K562 (cell line): ENCODE data around the gene MSH4. TPM values are rescaled to one million over a fixed set of nuclear protein-coding genes. Genes with fewer than 3 reads are reported as not detected.

Source experiments
- BDP1 ChIP-seq: IDR thresholded peaks from 3 replicates; pipeline ENCODE4 v1.6.1; 2011; ENCODE audit not compliant: insufficient read length, insufficient read depth
- BRF2 ChIP-seq: IDR thresholded peaks from 3 replicates; pipeline ENCODE4 v1.6.1; 2011; ENCODE audit warnings: borderline replicate concordance, mild to moderate bottlenecking; ENCODE audit not compliant: insufficient read length, insufficient read depth
- CBX8 ChIP-seq: fragments of 200-600 bp; sonication (generic); IDR thresholded peaks from 2 replicates; pipeline ENCODE4 v1.6.1; 2012; ENCODE audit warnings: borderline replicate concordance, mixed run types, low read depth, mild to moderate bottlenecking, moderate library complexity, mixed read lengths, low read length, control low read depth, inconsistent platforms; ENCODE audit not compliant: poor library complexity, severe bottlenecking; ENCODE audit errors: extremely low read depth
- DPF2 ChIP-seq: fragments of 450-650 bp; IDR thresholded peaks from 2 replicates; pipeline ENCODE4 v1.6.1; 2016
- ETV6 ChIP-seq, 3 experiments: fragments of 150-350 bp in 1 of 3; sonication (generic) in 1 of 3; formaldehyde crosslinking in 1 of 3; IDR thresholded peaks; 2 replicates each; pipeline versions ENCODE4 v1.6.1 to v1.8.0; 2014 to 2022; ENCODE audit warnings: borderline replicate concordance in 2 of 3, low read depth in 2 of 3, antibody characterized with exemption in 1 of 3, low read length in 1 of 3, mild to moderate bottlenecking in 1 of 3, missing genetic modification reagents in 1 of 3
- FOS ChIP-seq: IDR thresholded peaks from 3 replicates; pipeline ENCODE4 v1.6.1; 2011; ENCODE audit not compliant: insufficient read length; ENCODE audit errors: extremely low read depth
- HDGF ChIP-seq: fragments of 450-650 bp; IDR thresholded peaks from 2 replicates; pipeline ENCODE4 v1.6.1; 2016
- HMG20A ChIP-seq: fragments of 450-650 bp; formaldehyde crosslinking; conservative IDR thresholded peaks from 2 replicates; pipeline ENCODE4 v1.4.0; 2020; ENCODE audit warnings: mild to moderate bottlenecking, mixed read lengths
- IFI16 ChIP-seq: fragments of 250-450 bp; sonication (Bioruptor Pico); IDR thresholded peaks from 2 replicates; pipeline ENCODE4 v2.1.2; 2022; ENCODE audit warnings: mild to moderate bottlenecking, inconsistent platforms
- KDM2B ChIP-seq: fragments of 250-450 bp; sonication (Bioruptor Pico); IDR thresholded peaks from 2 replicates; pipeline ENCODE4 v1.8.0; 2021; ENCODE audit warnings: mild to moderate bottlenecking, moderate library complexity
- NELFE ChIP-seq: IDR thresholded peaks from 2 replicates; pipeline ENCODE4 v1.6.1; 2011; ENCODE audit warnings: mild to moderate bottlenecking; ENCODE audit not compliant: insufficient read depth, insufficient read length
- PHB2 ChIP-seq: fragments of 450-650 bp; IDR thresholded peaks from 2 replicates; pipeline ENCODE4 v1.6.1; 2017; ENCODE audit warnings: low read depth
- POLR2B ChIP-seq: fragments of 450-650 bp; IDR thresholded peaks from 2 replicates; pipeline ENCODE4 v1.6.1; 2018; ENCODE audit warnings: low read depth; ENCODE audit not compliant: partially characterized antibody
- PRPF4 ChIP-seq: fragments of 200-400 bp; formaldehyde crosslinking; IDR thresholded peaks from one replicate; pipeline ENCODE4 v1.6.1; 2017; ENCODE audit warnings: low read length, low read depth, mild to moderate bottlenecking; ENCODE audit not compliant: insufficient read depth, poor library complexity, severe bottlenecking
- SMARCB1 ChIP-seq: IDR thresholded peaks from 2 replicates; pipeline ENCODE4 v1.6.1; 2011; ENCODE audit warnings: improper control_type of control experiment, low read depth; ENCODE audit not compliant: insufficient read length
- ZKSCAN3 ChIP-seq: fragments of 250-450 bp; sonication (Bioruptor Pico); IDR thresholded peaks from 2 replicates; pipeline ENCODE4 v1.4.0; 2020
- ZNF197 ChIP-seq: fragments of 200-800 bp; sonication (Bioruptor generic); IDR thresholded peaks from 2 replicates; pipeline ENCODE4 v1.6.1; 2016; ENCODE audit warnings: low read depth, missing genetic modification characterization, missing compliant biosample characterization
- ZNF347 ChIP-seq: fragments of 450-650 bp; formaldehyde crosslinking; IDR thresholded peaks from 2 replicates; pipeline ENCODE4 v1.4.0; 2020; ENCODE audit warnings: low read depth, mild to moderate bottlenecking, moderate library complexity
- polyA plus RNA-seq, 8 experiments: library from polyadenylated mRNA; depleted of rRNA in 4 of 8; stranded (reverse) in 5 of 8; unstranded in 3 of 8; fragments of >200 nt; fragmentation: Nextera tagmentation in 2 of 8; fragmentation: Illumina TruSeq in 1 of 8; extraction: Ambion mirVana in 2 of 8; extraction: Trizol in 1 of 8; gene quantifications; 2 replicates each; pipeline versions ENCODE4 v1.2.1 to v1.2.3, GENCODE V29; 2011 to 2014; ENCODE audit warnings: inconsistent platforms in 1 of 8, missing spikeins in 1 of 8
- total RNA-seq, 7 experiments: library from RNA; depleted of rRNA in 6 of 7; stranded (reverse); fragments of >200 nt in 6 of 7; fragmentation: Illumina TruSeq in 2 of 7; extraction: Trizol in 2 of 7; gene quantifications; 2 replicates each; pipeline versions ENCODE4 v1.2.1 to v1.2.3, GENCODE V29; 2011 to 2021; ENCODE audit warnings: low replicate concordance in 1 of 7
- TF ChIP-seq, protein P1 (sequence below): fragments of 250-450 bp; sonication (Bioruptor Pico); IDR thresholded peaks from 2 replicates; pipeline ENCODE4 v1.6.1; 2021; ENCODE audit warnings: mild to moderate bottlenecking
- TF ChIP-seq, protein P2 (sequence below): fragments of 450-650 bp; IDR thresholded peaks from 2 replicates; pipeline ENCODE4 v1.7.1; 2018; ENCODE audit warnings: mild to moderate bottlenecking, low read depth; ENCODE audit not compliant: partially characterized antibody
- TF ChIP-seq, protein P3 (sequence below): fragments of 200-400 bp; formaldehyde crosslinking; IDR thresholded peaks from 2 replicates; pipeline ENCODE4 v1.6.1; 2017; ENCODE audit warnings: mild to moderate bottlenecking, low read depth, low read length, moderate library complexity

Gene MSH4
- total and polyA plus RNA-seq, 9 of the 15 experiments (the other 6 are each of a cell fraction or from before 2014, with no cell fraction given), result 0.04 to 0.18 (median 0.12) TPM; not detected in 4

DNA sequence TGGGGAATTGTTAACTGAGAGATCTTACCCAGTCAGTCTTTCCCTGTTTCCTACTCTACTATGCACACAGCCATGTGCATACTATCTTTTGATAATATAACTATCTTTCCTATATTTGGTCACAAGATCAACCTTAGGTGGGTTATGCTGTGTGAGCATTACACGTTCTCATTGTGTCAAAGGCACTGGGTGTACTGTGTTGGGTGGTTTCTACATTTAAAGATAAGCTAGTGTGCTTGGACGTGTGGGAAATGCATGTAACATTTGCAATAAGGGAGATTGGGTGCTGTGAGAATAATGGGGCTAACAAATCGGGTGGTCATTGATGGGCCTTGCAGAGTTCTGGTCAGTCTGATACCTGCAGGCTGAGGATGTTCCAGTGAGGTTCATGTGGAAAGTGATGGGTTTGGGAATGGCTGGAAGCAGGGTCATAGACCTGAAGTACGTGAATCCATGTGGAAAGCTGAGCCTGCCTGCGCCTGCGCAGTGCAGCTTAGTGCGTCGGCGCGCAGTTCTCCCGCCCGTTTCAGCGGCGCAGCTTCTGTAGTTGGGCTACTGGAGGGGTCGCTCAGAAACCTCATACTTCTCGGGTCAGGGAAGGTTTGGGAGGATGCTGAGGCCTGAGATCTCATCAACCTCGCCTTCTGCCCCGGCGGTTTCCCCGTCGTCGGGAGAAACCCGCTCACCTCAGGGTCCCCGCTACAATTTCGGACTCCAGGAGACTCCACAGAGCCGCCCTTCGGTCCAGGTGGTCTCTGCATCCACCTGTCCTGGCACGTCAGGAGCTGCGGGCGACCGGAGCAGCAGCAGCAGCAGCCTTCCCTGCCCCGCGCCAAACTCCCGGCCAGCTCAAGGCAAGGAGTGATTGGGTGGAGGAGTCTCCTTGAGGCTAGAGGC lies at the start of gene MSH4 (continued):
- no peak for TF ChIP-seq ETV6 (IDR thresholded peaks at IDR 0.05; ENCODE audit: borderline replicate concordance in 1 of 2, low read depth in 2 of 2, low read length in 1 of 2)
- TF ChIP-seq ETV6 (CRISPR knock-in tag; IDR thresholded peaks at IDR 0.05; ENCODE audit: borderline replicate concordance), result no peak
- TF ChIP-seq PRPF4, result no peak
- TF ChIP-seq BDP1, result no peak
- no peak for TF ChIP-seq FOS
- TF ChIP-seq IFI16 (CRISPR knock-in tag), result no peak
- peak; percentile 78 for TF ChIP-seq ZNF347
- TF ChIP-seq ZNF197 (CRISPR knock-in tag), result no peak
- peak; percentile 55; the same call in 1 of the 2 replicates for TF ChIP-seq HMG20A (CRISPR knock-in tag)
- TF ChIP-seq, protein P1, sequence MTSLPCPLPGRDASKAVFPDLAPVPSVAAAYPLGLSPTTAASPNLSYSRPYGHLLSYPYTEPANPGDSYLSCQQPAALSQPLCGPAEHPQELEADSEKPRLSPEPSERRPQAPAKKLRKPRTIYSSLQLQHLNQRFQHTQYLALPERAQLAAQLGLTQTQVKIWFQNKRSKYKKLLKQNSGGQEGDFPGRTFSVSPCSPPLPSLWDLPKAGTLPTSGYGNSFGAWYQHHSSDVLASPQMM (CRISPR knock-in tag), result peak; percentile 76; the same call in 1 of the 2 replicates
- no peak for TF ChIP-seq SMARCB1
- no peak for TF ChIP-seq PHB2
- TF ChIP-seq DPF2, result no peak
- no peak for TF ChIP-seq HDGF
- no peak for TF ChIP-seq BRF2
- TF ChIP-seq ZKSCAN3 (CRISPR knock-in tag), result no peak
- TF ChIP-seq KDM2B, result no peak
- TF ChIP-seq NELFE, result no peak
- TF ChIP-seq, protein P2, sequence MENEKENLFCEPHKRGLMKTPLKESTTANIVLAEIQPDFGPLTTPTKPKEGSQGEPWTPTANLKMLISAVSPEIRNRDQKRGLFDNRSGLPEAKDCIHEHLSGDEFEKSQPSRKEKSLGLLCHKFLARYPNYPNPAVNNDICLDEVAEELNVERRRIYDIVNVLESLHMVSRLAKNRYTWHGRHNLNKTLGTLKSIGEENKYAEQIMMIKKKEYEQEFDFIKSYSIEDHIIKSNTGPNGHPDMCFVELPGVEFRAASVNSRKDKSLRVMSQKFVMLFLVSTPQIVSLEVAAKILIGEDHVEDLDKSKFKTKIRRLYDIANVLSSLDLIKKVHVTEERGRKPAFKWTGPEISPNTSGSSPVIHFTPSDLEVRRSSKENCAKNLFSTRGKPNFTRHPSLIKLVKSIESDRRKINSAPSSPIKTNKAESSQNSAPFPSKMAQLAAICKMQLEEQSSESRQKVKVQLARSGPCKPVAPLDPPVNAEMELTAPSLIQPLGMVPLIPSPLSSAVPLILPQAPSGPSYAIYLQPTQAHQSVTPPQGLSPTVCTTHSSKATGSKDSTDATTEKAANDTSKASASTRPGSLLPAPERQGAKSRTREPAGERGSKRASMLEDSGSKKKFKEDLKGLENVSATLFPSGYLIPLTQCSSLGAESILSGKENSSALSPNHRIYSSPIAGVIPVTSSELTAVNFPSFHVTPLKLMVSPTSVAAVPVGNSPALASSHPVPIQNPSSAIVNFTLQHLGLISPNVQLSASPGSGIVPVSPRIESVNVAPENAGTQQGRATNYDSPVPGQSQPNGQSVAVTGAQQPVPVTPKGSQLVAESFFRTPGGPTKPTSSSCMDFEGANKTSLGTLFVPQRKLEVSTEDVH, result no peak
- TF ChIP-seq CBX8, result no peak
- TF ChIP-seq, protein P3, sequence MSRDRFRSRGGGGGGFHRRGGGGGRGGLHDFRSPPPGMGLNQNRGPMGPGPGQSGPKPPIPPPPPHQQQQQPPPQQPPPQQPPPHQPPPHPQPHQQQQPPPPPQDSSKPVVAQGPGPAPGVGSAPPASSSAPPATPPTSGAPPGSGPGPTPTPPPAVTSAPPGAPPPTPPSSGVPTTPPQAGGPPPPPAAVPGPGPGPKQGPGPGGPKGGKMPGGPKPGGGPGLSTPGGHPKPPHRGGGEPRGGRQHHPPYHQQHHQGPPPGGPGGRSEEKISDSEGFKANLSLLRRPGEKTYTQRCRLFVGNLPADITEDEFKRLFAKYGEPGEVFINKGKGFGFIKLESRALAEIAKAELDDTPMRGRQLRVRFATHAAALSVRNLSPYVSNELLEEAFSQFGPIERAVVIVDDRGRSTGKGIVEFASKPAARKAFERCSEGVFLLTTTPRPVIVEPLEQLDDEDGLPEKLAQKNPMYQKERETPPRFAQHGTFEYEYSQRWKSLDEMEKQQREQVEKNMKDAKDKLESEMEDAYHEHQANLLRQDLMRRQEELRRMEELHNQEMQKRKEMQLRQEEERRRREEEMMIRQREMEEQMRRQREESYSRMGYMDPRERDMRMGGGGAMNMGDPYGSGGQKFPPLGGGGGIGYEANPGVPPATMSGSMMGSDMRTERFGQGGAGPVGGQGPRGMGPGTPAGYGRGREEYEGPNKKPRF, result no peak
- TF ChIP-seq POLR2B, result peak; percentile 96
